Hepatocyte (in vitro differentiated cells): ENCODE data around the gene TREML2. TPM values are rescaled to one million over a fixed set of nuclear protein-coding genes. Genes with fewer than 3 reads are reported as not detected.

Experiments
- DNase-seq: peaks from one replicate; pipeline ENCODE4 v3.0.0-alpha.2; 2016; ENCODE audit warnings: low spot score
- H2AFZ ChIP-seq: fragments of 200-600 bp; sonication (generic); 2 replicates; pipeline ENCODE4 v1.6.0; 2016; ENCODE audit warnings: antibody characterized with exemption, mild to moderate bottlenecking
- H3K27ac ChIP-seq: fragments of 200-600 bp; sonication (generic); 2 replicates; pipeline ENCODE4 v1.5.1; 2016; ENCODE audit warnings: mild to moderate bottlenecking
- H3K27me3 ChIP-seq: fragments of 200-600 bp; sonication (generic); 2 replicates; pipeline ENCODE4 v1.6.1; 2016
- H3K36me3 ChIP-seq: fragments of 200-600 bp; sonication (generic); replicated peaks from 2 replicates; pipeline ENCODE4 v1.5.1; 2016; ENCODE audit warnings: low read depth; ENCODE audit not compliant: insufficient read depth
- H3K4me1 ChIP-seq: fragments of 200-600 bp; sonication (generic); 2 replicates; pipeline ENCODE4 v1.5.1; 2016; ENCODE audit warnings: mild to moderate bottlenecking, moderate library complexity; ENCODE audit not compliant: insufficient read depth
- H3K4me2 ChIP-seq: fragments of 200-600 bp; sonication (generic); 2 replicates; pipeline ENCODE4 v1.6.0; 2016
- H3K4me3 ChIP-seq: fragments of 200-600 bp; sonication (generic); 2 replicates; pipeline ENCODE4 v1.5.1; 2016; ENCODE audit warnings: mild to moderate bottlenecking
- H3K79me2 ChIP-seq: fragments of 200-600 bp; sonication (generic); 2 replicates; pipeline ENCODE4 v1.6.0; 2017; ENCODE audit warnings: mild to moderate bottlenecking
- H3K9me2 ChIP-seq: fragments of 200-600 bp; sonication (generic); replicated peaks from 2 replicates; pipeline ENCODE4 v1.6.0; 2017; ENCODE audit warnings: mild to moderate bottlenecking; ENCODE audit not compliant: insufficient read depth
- H3K9me3 ChIP-seq: fragments of 200-600 bp; sonication (generic); 2 replicates; pipeline ENCODE4 v1.5.1; 2016; ENCODE audit warnings: low read depth, mild to moderate bottlenecking
- H4K20me1 ChIP-seq: fragments of 200-600 bp; sonication (generic); 2 replicates; pipeline ENCODE4 v1.6.0; 2016; ENCODE audit warnings: mild to moderate bottlenecking; ENCODE audit not compliant: insufficient read depth, poor library complexity, severe bottlenecking
- EZH2 ChIP-seq: fragments of 200-600 bp; sonication (generic); IDR thresholded peaks from 2 replicates; pipeline ENCODE4 v1.6.1; 2016; ENCODE audit warnings: antibody characterized with exemption, mild to moderate bottlenecking, borderline replicate concordance
- EZH2phosphoT487 ChIP-seq: fragments of 200-600 bp; sonication (generic); IDR thresholded peaks from one replicate; pipeline ENCODE4 v1.6.1; 2018; ENCODE audit warnings: antibody characterized with exemption, mild to moderate bottlenecking, low read depth, moderate library complexity; ENCODE audit not compliant: unreplicated experiment, severe bottlenecking
- WGBS: methylation state at CpG from one replicate; pipeline ENCODE4 v1.1.6; 2016; ENCODE audit warnings: low lambda C conversion rate; ENCODE audit errors: missing lambda C conversion rate; 5-methylcytosine and 5-hydroxymethylcytosine counted together
- polyA plus RNA-seq: library from polyadenylated mRNA; unstranded; fragments of >200 nt; fragmentation: Nextera tagmentation; extraction: Ambion mirVana; gene quantifications from 2 replicates; pipeline ENCODE4 v1.2.1, GENCODE V29; 2016
- small RNA-seq: library from RNA; depleted of rRNA; stranded (forward); fragments of <200 nt; gene quantifications from one replicate; pipeline ENCODE3, GENCODE V24; 2014
- total RNA-seq: library from RNA; depleted of rRNA; stranded (reverse); fragments of >200 nt; gene quantifications from 2 replicates; pipeline ENCODE4 v1.2.3, GENCODE V29; 2014
- TF ChIP-seq, protein P1 (sequence below): fragments of 200-600 bp; sonication (generic); IDR thresholded peaks from 2 replicates; pipeline ENCODE4 v1.5.1; 2016; ENCODE audit warnings: antibody characterized with exemption, mild to moderate bottlenecking; ENCODE audit not compliant: poor library complexity

The TREML2 gene
- total and polyA plus RNA-seq, 2 experiments from 2014 or later = 0.40 TPM; not detected in 1

- no peak overlapping the region for H3K4me2 ChIP-seq
- no peaks in the 10 kb centered on the region for H3K9me2 ChIP-seq
- H3K79me2 ChIP-seq = no peaks in the 10 kb centered on the region
- no peak overlapping the region for H3K27ac ChIP-seq
- H4K20me1 ChIP-seq = no peaks in the 10 kb centered on the region
- no peaks in the 10 kb centered on the region for H3K9me3 ChIP-seq
- no peak for TF ChIP-seq EZH2phosphoT487
- TF ChIP-seq, protein P1, sequence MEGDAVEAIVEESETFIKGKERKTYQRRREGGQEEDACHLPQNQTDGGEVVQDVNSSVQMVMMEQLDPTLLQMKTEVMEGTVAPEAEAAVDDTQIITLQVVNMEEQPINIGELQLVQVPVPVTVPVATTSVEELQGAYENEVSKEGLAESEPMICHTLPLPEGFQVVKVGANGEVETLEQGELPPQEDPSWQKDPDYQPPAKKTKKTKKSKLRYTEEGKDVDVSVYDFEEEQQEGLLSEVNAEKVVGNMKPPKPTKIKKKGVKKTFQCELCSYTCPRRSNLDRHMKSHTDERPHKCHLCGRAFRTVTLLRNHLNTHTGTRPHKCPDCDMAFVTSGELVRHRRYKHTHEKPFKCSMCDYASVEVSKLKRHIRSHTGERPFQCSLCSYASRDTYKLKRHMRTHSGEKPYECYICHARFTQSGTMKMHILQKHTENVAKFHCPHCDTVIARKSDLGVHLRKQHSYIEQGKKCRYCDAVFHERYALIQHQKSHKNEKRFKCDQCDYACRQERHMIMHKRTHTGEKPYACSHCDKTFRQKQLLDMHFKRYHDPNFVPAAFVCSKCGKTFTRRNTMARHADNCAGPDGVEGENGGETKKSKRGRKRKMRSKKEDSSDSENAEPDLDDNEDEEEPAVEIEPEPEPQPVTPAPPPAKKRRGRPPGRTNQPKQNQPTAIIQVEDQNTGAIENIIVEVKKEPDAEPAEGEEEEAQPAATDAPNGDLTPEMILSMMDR = no peak
- TF ChIP-seq EZH2 = no peak
- H3K4me3 ChIP-seq = no peak overlapping the region
- no peaks in the 10 kb centered on the region for H3K27me3 ChIP-seq
- H2AFZ ChIP-seq = no peak overlapping the region
- H3K36me3 ChIP-seq = no peaks in the 10 kb centered on the region
- no peak for DNase-seq
- 86% methylated on average over 1 of the region's 1 CpG for WGBS
- peaks cover 8% of the 10 kb centered on the region for H3K4me1 ChIP-seq
These were observed 50.3 kb downstream of the TREML2 start for GRCh38 chr6:41150671-41151070.

- no peak overlapping the region for H2AFZ ChIP-seq
- H3K9me2 ChIP-seq = no peaks in the 10 kb centered on the region
- H4K20me1 ChIP-seq = no peaks in the 10 kb centered on the region
- TF ChIP-seq EZH2 (no peak), EZH2phosphoT487 (no peak)
- TF ChIP-seq, protein P1 = no peak
- no peak overlapping the region for H3K4me2 ChIP-seq
- H3K79me2 ChIP-seq = no peaks in the 10 kb centered on the region
- no peak for DNase-seq
- 100% methylated on average over 1 of the region's 1 CpG for WGBS
- H3K27ac ChIP-seq = no peak overlapping the region
- no peaks in the 10 kb centered on the region for H3K4me1 ChIP-seq
- H3K36me3 ChIP-seq = no peaks in the 10 kb centered on the region
- H3K27me3 ChIP-seq = no peaks in the 10 kb centered on the region
- H3K9me3 ChIP-seq = no peaks in the 10 kb centered on the region
- no peak overlapping the region for H3K4me3 ChIP-seq
These were observed 53.0 kb downstream of the TREML2 start for GRCh38 chr6:41147917-41148316.

Small RNA genes within 50 kb of the gene (small RNA-seq; reads per million reads assigned to genes)
- not detected for gene AL391903.2
- 0.40 reads per million, percentile 26 among the genes with 10 or more reads in this experiment for gene RNA5SP207

Other genes with a start within 250 kb of the TREML2 start
- gene UNC5CL, start 161.9 kb downstream of the TREML2 start, total RNA-seq = 38.1 and 42.9 TPM in 2 replicates
- 37.1 and 41.3 TPM in 2 replicates for gene UNC5CL, start 161.9 kb downstream of the TREML2 start, polyA plus RNA-seq
- gene TSPO2, start 158.7 kb downstream of the TREML2 start, total RNA-seq = 0.27 TPM in 1 of 2 replicates, not detected in the other
- gene TSPO2, start 158.7 kb downstream of the TREML2 start, polyA plus RNA-seq = 0.36 and 2.7 TPM in 2 replicates
- gene APOBEC2, start 147.9 kb downstream of the TREML2 start, total RNA-seq = 2.9 and 3.1 TPM in 2 replicates
- 2.8 and 4.3 TPM in 2 replicates for gene APOBEC2, start 147.9 kb downstream of the TREML2 start, polyA plus RNA-seq
- gene OARD1, start 128.8 kb downstream of the TREML2 start, total RNA-seq = 28.0 and 31.2 TPM in 2 replicates
- 37.7 and 46.4 TPM in 2 replicates for gene OARD1, start 128.8 kb downstream of the TREML2 start, polyA plus RNA-seq
- gene NFYA, start 128.2 kb downstream of the TREML2 start, total RNA-seq = 25.2 TPM in 2 replicates
- 16.8 and 18.7 TPM in 2 replicates for gene NFYA, start 128.2 kb downstream of the TREML2 start, polyA plus RNA-seq
- gene TREML1, start 46.8 kb downstream of the TREML2 start, total RNA-seq = not detected in 2 replicates
- gene TREML1, start 46.8 kb downstream of the TREML2 start, polyA plus RNA-seq = not detected in 2 replicates
- 2.5 and 2.8 TPM in 2 replicates for gene TREM2, start 38.0 kb downstream of the TREML2 start, total RNA-seq
- gene TREM2, start 38.0 kb downstream of the TREML2 start, polyA plus RNA-seq = 2.2 and 4.4 TPM in 2 replicates
- gene TREML4, start 27.2 kb upstream of the TREML2 start, total RNA-seq = not detected in 2 replicates
- not detected in 2 replicates for gene TREML4, start 27.2 kb upstream of the TREML2 start, polyA plus RNA-seq
- gene TREM1, start 85.5 kb upstream of the TREML2 start, total RNA-seq = 0.63 and 0.84 TPM in 2 replicates
- 2.3 and 2.8 TPM in 2 replicates for gene TREM1, start 85.5 kb upstream of the TREML2 start, polyA plus RNA-seq
- gene NCR2, start 134.5 kb upstream of the TREML2 start, total RNA-seq = not detected in 2 replicates
- gene NCR2, start 134.5 kb upstream of the TREML2 start, polyA plus RNA-seq = not detected in 2 replicates